ENCODE measurements around the gene ISOC2. TPM values are rescaled to one million over a fixed set of nuclear protein-coding genes. Genes with fewer than 3 reads are reported as not detected.

ISOC2 gene
- total RNA-seq, 1 experiment from 2014 or later = 186 TPM

DNA sequence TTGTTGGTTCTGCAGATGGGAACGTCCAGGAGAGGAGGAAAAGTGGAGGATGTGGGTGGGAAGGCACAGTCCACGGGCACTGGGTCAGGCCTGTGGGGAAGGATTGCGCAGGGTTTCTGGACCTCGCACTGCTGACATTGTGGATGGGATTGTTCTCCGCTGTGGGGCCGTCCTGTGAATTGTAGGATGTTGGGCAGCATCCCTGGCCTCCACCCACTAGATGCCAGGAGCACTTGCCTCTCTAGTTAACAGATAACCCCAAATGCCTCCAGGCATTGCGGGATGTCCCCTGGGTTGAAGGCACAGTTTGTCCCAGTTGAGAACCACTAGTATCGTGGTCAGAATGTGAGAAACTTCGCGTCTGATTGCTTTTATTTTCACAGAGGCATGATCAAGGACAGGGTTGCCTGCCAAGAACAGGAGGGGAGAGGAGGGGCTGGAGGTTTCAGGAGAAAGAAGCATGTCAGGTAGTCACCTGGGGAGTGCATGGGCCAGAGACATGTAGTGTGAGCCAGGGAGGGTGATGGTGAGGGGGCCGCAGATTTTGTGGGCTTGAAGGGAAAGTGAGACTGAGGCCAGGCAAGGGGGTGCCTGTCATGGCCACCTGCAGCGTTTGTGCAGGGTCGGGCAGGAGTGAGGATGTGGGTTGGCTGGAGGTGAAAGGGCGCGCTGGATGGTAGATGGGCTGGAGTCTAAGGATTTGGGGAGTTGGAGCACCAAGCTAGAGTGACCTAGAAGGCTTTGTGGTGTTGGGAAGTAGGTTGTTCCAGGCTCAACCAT is 18.2 kb upstream of the ISOC2 start:
- in situ Hi-C loops (cut with HindIII; ENCODE audit: low sequenced_read_pairs) = no loop called here
- no peak for DNase-seq (ENCODE audit: low spot score)

DNA sequence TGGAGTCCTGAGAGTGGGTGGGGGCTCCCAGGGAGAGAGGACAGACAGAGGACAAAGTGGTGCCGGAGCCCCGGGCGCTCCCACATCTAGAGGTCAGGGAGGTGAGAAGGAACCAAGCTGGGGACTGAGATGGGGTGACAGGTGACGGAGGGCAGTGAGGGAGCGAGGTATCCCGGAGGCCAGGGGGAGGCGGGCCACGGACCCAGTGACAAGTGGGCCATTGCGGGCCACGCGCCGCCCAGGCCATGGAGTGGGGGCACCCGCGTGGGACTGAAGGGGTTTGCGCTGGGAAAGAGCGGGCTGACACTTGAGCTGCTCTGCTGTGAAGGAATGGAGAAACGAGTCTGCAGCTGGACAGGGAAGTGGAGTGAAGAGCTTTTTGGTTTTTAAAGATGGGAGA is 17.6 kb upstream of the ISOC2 start:
- in situ Hi-C loops (cut with HindIII; ENCODE audit: low sequenced_read_pairs) = no loop called here
- no peak for DNase-seq (ENCODE audit: low spot score)

DNA sequence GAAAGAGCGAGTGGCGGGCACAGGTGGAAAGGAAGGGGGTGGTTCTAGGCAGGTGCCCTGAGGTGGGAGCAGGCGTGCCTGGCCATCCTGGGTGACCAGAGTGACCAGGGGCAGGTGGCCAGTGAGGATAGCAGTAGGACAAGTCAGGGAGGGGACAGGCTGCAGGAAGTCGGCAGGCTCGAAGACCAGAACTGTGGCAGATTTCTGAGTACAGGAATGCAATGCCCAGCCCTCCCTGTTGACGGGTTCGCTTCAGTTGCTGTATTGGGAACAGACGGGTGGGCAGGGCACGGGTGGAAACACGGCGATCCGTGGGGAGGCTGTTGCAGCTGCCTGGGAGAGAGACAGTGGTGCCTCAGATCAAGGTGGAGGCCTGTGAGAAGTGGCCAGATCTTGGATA is 16.9 kb upstream of the ISOC2 start:
- in situ Hi-C loops (cut with HindIII; ENCODE audit: low sequenced_read_pairs) = no loop called here
- no peak for DNase-seq (ENCODE audit: low spot score)

DNA sequence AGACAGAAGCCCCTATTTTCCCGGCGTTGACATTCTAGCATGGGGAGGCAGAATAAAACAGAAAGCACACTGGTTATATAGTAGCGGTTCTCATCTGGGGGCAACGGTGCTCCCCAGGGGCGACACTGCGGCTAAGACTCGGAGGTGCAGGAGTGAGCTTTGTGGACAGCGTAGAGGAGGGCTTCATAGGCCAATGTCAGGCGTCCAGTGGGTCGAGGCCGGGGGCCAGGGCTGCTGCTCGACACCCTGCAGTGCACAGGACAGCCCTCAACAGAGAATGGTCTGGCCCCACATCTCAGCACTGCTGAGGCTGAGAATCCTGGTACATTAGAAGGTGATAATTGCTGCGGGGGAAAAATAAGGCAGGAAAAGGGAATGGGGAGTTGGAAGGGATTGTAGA is 16.5 kb upstream of the ISOC2 start:
- DNase-seq (ENCODE audit: low spot score) = no peak
- in situ Hi-C loops (cut with HindIII; ENCODE audit: low sequenced_read_pairs) = no loop called here

DNA sequence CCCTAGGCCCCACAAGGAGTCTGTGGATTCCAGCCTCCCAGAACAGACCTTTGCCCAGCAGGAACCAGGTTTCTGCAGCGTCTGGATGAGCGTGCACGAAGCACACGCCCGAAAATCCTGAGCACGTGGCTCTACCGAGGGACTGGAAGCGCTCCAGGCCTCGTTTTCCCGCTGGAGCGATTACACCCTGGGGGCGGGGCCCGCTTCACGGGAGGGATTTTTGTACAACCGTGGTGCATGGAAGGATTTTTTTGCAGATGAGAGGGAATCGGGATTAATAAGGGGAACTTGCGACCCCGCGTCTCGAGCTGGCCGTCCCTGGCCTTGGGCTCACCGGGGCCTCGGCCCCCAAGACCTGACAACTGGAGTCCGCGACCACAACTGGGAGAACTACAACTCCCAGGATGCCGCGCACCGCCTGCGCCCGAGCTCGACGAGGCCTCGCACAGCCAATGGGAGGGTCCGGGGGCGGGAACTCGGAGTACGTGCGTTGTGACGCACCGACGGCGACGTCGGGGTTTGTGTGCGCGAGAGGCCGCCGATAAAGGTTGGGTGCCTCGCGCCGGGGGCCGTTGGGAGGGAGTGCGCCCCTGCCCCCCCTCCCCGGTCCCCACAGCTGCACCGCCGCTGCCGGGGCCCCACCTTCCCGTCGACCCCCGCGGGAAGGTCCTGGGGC is 14.8 kb upstream of the ISOC2 start, which contains the start of gene ZNF628:
Gene ZNF628, plus strand, starts transcription at position 518 of the 676 bp plus-strand sequence. CDS start 3,294 bp downstream, outside the sequence.
- in situ Hi-C loops (cut with HindIII; ENCODE audit: low sequenced_read_pairs) = no loop called here
- peak; percentile 99 for DNase-seq (ENCODE audit: low spot score)

DNA sequence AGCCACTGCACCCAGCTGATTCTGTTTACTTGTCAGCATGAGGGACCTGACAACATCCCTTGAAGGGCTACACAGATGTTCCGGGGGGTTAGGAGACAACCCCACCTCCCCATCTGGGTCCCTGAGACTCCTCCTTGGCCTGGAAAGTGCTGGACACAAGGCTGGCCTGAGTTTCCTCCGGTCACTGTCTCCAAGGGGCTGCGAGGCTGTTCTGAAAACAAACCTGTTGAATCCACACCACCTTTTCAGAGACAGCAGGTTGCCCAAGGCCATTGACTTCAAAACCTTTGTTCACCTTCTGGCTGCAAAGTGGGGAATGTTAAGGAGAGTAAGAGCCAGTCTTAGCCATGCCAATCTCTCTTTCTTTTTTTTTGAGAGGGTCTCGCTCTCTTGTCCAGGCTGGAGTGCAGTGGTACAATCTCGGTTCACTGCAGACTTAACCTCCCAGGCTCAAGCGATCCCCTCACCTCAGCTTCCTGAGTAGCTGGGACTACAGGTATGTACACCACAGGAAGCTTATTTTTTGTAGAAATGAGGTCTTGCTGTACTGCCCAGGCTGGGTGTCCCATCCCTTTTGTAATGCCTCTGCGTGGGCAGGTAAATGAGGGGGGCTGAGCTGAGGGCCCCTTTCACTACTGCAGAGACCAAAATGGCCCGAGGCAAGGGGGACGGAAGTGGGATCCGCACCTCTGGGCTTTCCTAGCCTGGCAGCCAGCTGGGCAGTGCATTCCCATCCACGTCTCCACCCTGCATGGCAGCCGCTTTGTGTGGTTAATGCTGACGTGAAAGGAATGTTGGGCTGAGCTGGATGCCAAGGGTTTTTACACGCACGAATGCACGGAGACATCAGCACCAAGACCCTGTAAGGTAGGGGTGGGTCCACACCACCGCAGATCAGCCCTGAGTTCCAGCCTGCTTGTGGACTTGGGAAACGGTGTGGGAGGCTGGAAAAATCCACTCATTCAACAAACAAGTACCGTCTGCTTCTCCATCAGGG is 13.1 kb upstream of the ISOC2 start:
- in situ Hi-C loops (cut with HindIII; ENCODE audit: low sequenced_read_pairs) = no loop called here
- DNase-seq (ENCODE audit: low spot score) = no peak

DNA sequence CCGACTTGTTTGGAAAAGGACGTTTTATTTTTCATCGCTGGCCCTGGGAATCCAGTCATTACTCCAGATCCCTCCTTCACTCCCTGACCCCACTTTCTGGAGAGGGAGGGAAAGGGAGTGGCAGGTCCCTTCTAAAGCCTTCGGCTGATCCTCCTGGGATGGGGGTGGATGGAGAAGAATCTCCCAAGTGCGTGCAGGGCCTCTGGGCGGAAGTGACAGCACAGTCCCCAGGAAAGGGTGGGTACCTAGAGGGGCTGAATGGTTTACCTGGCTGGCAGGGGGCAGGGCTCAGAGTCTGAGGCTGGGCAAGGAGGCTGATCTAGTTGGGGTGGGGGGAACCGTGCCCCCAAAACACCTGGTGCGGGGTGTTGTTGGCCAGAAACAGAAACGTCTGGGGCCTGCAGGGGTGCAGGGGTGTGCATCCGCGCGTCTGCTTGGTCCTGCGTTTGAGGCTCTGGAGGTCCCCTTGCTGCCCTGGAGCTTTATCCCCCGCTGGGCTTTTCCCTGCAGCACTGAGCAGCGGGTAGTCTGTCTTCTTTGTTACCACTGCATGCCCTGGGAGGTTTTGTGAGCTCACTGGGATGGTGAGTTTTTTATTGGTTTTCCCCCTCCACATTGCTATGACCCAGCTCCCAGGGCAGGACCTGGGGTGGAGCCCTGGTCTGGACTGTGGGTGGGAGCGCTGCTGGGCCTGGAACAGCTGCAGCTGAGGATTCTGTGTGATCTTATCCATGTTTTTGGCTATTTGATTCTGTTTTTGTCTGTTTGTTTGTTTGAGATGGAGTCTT is 12.0 kb upstream of the ISOC2 start:
- in situ Hi-C loops (cut with HindIII; ENCODE audit: low sequenced_read_pairs) = no loop called here
- no peak for DNase-seq (ENCODE audit: low spot score)

DNA sequence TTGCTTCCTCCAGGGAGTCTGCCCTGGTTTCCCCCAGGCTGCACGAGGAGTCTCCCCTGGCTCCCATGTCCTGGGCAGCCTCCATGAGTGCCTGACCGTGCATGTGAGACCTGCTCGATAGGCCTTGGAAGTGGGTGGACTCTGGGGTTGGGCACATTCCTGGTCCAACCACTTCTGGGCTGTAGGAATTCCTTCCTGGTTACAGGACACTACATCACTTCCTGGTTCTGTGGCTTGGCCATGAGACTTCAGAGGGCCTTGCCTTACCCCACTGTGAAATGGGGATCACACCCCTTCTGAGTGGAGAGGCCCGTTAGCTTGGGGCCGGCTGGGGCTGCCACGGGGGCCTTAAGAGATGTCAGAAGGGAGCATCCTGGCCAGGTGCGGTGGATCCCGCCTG is 11.0 kb upstream of the ISOC2 start:
- DNase-seq (ENCODE audit: low spot score) = no peak

DNA sequence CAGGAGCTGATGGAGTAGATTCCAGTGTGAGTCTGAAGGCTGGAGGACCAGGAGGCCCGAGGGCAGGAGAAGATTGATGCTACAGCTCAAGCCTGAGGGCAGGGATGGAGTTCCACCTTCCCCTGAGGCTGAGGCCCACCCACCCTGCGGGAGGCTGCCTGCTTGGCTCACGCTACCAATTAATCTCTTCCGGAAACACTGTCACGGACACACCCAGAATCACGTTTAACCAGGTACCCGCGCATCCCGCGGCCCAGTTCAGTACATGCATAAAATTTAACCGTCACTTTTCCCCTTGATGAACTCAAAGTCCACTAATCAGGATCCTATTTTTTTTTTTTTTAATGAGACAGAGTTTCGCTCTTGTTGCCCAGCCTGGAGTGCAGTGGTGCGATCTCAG is 9.8 kb upstream of the ISOC2 start:
- no peak for DNase-seq (ENCODE audit: low spot score)
- in situ Hi-C loops (cut with HindIII; ENCODE audit: low sequenced_read_pairs) = no loop called here

More for the DNA sequence above, 11.0 kb upstream of the ISOC2 start:
- in situ Hi-C loops (cut with HindIII; ENCODE audit: low sequenced_read_pairs) = no loop called here

DNA sequence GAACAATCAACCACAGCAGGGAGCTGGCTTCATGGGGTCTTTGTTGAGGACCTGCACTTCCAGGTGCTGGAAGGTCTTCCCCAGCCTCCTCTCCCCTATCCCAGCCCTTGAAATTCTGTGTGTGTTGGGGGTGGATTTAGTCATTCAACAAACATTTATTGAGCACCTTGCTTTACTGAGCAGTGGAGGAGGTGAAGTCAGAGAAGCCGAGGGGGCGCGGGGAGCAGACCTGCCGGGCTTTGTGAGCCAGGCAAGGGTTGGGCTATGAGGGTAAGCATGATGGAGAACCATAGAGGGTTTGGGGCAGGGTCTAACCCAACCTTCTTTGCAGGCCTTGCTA is 6.6 kb upstream of the ISOC2 start:
- no peak for DNase-seq (ENCODE audit: low spot score)
- in situ Hi-C loops (cut with HindIII; ENCODE audit: low sequenced_read_pairs) = no loop called here

DNA sequence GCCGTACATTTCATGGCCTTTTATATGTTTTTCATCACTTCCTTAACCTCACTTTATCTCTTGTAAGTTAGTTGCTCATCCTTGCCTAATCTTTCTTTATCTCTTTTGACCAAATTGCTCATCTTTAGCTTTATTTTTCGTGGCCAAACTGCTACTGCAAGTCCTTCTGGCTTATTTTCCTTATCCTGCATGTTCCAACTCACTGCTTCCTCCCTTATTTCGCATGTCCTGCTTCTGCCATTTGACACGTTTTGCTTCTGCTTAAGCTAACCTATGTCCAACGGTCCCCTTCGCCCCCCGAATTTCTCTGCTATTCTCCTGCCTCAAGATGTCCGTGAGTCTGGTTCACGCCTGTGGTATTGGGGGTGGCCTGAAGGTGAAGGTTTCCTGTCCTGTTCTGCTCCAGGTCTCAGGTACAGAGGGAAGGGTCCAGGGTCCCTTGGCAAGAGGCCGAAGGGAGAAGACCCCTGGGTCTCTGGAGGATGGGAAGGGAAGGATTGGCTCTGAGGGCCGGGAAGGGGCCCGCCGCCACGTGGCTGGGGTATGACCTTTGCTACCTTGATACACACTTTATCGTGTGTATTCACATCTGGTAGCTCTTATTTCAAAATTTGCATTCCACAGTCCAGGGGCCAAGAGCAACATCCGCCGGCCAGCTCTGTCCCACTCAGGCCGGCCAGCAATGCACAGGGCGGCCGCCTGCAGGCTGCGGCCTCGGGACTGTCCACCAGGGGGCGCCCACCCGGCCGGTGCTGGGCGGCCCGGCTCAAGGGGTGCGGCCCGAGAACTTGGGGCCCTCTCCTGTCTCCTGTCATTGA is 6.0 kb upstream of the ISOC2 start:
- peak; percentile 38 for DNase-seq (ENCODE audit: low spot score)
- in situ Hi-C loops (cut with HindIII; ENCODE audit: low sequenced_read_pairs) = no loop called here

DNA sequence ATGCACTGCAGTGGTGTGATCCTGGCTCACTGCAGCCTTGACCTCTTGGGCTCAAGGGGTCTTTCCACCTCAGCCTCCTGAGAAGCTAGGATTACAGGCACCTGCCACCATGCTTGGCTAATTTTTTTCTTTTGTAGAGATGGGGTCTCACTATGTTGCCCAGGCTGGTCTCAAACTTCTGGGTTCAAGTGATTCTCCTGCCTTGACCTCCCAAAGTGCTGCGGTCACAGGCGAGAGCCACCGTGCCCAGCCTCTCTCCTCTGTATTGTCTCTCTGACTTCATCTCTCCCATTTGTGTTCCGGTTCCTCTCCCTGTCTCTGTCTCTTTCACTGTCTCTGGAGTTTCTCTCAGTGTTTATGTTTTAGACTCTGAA is 4.8 kb upstream of the ISOC2 start:
- no peak for DNase-seq (ENCODE audit: low spot score)
- in situ Hi-C loops (cut with HindIII; ENCODE audit: low sequenced_read_pairs) = no loop called here

DNA sequence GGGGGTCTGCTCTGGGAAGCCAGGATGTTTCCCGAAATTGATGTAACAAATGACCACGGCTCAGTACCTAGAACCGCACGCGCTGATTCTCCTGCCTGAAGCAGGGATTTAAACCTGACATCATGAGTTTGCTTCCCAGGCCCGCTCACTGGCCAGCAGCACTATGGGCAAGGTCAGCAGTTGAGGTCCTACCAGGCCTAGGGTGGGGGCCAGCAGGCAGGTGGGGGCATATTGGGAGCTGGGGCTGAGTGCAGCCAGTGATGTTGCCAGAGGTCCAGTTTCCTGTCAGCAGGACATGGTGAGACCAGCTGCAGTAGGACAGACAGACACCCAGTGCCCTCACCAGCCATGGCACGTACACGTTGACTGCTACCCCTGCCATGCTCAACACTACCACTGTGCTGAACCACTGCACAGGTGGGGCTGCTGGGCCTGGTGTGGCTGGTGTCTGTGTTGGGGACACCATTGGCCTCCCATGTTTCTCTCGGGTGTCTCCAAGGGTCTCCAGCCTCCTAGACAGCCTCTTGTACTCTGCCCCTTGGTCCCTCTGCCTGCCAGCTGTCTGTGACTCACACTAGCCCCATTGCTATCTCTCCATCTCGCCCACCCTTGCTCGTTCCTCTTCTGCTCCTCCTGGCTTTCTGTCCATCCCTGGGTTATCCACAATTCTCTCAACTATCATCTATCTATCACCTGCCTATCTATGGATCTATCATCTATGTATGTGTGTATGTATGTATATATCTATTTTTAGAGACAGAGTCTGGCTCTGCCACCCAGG is 4.2 kb upstream of the ISOC2 start:
- DNase-seq (ENCODE audit: low spot score) = no peak
- in situ Hi-C loops (cut with HindIII; ENCODE audit: low sequenced_read_pairs) = no loop called here

DNA sequence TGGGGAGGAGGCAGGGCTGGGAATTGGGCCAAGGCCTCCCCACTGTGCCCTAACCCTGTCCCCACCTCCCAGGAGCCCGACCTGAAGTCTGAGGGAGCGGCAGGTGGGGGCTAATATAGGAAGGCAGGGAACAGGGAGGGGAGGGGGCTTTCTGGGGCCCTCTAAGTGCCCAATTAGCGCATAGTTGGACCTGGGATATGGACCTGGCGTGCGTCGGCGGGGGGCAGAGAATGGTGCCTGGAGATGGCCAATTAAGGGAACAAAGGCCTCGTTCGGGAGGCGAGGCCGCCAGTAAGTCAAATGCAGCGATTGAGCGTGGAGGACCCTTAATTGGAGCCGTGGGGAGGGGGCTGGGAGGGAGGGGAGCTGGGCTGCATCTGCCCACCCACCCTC is 3.2 kb upstream of the ISOC2 start, which contains the start of gene C19orf85:
Gene C19orf85, minus strand, starts transcription at position 90 of the 393 bp plus-strand sequence. CDS start 197 bp downstream, outside the sequence.
- no peak for DNase-seq (ENCODE audit: low spot score)
- in situ Hi-C loops (cut with HindIII; ENCODE audit: low sequenced_read_pairs) = no loop called here

DNA sequence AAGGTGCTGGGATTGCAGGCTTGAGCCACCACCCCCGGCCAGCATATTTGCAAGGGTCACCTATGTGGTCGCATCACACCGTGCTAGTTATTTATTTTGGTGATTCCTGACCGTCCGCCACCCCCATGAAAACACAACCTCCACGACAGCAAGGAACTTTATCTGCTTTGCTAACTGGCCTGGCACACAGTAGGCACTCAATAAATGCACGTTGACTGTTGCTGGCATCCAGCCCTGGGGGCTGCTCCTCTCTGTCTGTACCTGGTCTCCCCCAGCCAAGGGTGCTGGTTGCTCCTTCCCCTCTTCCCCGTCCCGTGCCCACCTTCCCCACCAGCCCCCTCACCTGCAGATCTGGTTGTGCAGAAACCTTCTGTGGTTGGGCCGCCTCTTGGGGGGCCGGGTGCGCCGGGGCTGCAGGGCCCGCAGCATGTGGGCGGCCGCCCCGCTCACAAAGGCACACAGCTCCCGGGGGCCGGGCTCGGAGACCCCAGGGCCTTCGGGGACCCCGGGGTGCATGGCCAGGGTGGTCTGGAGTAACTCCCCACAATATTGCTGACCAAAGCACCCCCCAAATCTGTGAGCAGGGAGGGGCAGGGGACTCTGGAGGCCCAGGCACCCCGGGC is 2.7 kb upstream of the ISOC2 start:
- DNase-seq (ENCODE audit: low spot score) = no peak
- in situ Hi-C loops (cut with HindIII; ENCODE audit: low sequenced_read_pairs) = no loop called here

DNA sequence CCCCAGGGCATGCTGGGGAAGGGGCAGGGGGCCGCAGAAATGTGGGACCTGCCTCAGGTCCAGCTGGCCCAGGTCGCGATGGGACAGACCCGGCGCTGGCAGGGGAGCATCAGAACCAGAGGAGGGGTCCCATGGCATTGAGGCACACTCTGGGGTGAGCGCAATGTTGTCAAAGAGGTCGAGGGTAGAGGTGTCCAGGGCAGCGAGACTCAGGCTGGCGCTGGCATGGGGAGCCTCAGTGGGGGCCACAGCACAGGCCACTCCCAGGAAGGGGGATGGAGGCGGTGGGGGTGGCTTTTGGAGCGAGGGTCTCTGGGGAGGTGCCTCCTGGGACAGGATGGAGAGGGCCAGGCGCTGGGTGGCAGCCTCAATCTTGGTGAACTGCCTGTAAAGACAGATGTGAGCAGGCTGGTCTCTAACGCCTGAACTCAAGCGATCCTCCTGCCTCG is 2.2 kb upstream of the ISOC2 start:
- in situ Hi-C loops (cut with HindIII; ENCODE audit: low sequenced_read_pairs) = no loop called here
- DNase-seq (ENCODE audit: low spot score) = no peak

DNA sequence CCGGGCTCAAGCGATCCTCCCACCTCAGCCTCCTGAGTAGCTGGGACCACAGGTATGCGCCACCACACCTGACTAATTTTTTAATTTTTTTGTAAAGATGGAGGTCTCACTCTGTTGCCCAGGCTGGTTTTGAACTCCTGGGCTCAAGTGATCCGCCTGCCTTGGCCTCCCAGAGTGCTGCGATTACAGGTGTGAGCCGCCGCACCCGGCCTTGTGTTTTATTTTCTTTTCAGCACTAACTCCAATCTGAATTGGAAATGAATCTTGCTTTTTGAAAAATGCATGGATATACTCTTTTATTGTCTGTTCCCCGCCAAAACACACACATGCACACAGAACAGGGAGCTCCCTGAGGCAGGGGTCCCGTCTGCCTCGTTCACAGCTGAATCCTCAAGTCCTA is 1.3 kb upstream of the ISOC2 start:
- DNase-seq (ENCODE audit: low spot score) = no peak
- in situ Hi-C loops (cut with HindIII; ENCODE audit: low sequenced_read_pairs) = no loop called here
